Stimulated activated CD4-positive, alpha-beta T cell treated with anti-CD3 and anti-CD28 coated beads, Interleukin-12 subunit alpha, Interleukin-12 subunit beta, amount 100 ng/mL, for 4 hours (primary cell): ENCODE results near the gene SCO2.

ENCODE experiments used
- DNase-seq: peaks from one replicate; pipeline ENCODE4 v3.0.0-alpha.2; 2020

SCO2 gene, protein sequence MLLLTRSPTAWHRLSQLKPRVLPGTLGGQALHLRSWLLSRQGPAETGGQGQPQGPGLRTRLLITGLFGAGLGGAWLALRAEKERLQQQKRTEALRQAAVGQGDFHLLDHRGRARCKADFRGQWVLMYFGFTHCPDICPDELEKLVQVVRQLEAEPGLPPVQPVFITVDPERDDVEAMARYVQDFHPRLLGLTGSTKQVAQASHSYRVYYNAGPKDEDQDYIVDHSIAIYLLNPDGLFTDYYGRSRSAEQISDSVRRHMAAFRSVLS

GRCh38 chr22:50525104-50525857 is at the start of gene SCO2:
Gene SCO2 (minus strand): TSS chr22:50525598. CDS start chr22:50524411, 1,187 bp downstream.
- peak; percentile 99 for DNase-seq

DNA sequence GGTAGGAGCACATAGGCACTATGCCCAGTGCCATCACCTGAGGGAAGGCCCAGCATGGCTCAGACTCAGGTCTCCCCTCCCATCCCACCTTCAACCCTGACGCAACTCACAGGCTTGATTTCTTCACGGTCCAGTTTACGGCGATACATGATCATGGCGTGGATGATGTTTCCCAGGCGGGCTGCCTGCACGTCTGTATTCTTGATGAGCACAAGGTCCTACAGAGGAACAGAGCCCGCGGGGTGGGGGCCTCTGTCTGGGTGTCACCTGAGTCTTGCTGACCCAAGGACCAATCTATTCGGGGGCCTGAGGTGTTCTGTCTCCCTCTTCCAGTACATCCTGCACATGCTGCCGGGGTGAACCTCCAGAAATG is 49.0 kb upstream of the SCO2 start:
- no peak for DNase-seq

- no peak for DNase-seq
Measured at GRCh38 chr22:50573491-50574382, 48.3 kb upstream of the SCO2 start.

DNA sequence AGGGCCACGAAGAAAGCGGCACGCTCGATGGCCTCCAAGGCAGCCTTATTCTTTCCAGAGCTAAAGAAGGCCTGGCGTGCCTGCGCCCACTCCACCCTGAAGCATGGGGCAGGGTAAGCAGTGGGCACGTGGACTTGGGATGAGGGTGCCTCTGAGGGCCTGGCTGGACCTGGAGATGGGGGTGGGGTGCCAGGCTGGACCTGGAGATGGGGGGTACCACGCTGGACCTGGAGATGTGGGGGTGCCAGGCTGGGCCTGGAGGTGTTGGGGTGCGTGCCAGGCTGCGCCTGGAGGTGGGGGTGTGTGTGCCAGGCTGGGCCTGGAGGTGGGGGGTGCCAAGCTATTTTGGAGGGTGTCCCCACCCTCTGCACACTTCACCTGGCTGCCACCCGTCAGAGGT is 47.6 kb upstream of the SCO2 start:
- DNase-seq = no peak

GRCh38 chr22:50571264-50572175 is 46.1 kb upstream of the SCO2 start:
- no peak for DNase-seq

DNA sequence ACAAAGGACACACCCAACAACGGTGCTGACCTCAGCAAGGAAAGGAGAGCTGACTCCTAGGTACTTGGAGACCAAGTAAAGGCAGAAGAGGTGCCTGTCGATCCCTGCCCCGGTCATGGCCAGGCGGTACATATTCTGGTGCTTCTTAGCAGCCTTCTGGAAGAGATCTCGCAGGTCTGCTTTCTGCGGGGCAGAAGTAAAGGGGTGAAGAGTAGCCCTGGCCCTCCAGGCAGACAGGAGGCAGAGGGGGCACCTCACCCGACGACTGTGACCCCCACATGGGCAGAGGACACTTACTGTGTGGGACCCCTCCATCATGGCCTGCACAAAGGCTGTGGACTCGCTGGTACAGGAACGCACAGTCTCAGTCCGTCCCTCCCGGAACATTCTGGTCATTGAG is 45.5 kb upstream of the SCO2 start:
- DNase-seq = no peak

GRCh38 chr22:50569896-50570535 is 44.6 kb upstream of the SCO2 start:
- DNase-seq = no peak

DNA sequence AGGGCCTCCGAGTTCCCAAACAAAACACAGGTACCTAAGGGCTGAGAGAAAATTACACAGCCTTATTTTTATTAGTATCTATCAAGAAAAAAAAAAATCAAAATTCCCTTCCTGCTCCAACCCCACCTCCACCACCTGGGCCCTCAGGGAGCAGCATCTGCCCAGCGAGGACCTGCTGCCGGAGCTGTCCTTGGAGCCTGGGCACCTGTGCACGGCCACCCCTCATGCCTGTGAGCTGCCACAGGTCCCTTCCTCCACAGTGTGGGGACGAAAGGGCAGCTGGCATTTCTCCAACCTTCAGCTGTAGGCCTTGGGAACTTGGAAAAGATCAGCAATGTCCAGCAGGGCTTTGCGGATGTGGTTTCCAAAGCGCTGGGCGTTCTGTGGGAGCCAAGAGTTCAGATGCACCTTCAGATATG is 43.7 kb upstream of the SCO2 start:
- no peak for DNase-seq

- no peak for DNase-seq
Measured at GRCh38 chr22:50568626-50569025, 43.2 kb upstream of the SCO2 start.

DNA sequence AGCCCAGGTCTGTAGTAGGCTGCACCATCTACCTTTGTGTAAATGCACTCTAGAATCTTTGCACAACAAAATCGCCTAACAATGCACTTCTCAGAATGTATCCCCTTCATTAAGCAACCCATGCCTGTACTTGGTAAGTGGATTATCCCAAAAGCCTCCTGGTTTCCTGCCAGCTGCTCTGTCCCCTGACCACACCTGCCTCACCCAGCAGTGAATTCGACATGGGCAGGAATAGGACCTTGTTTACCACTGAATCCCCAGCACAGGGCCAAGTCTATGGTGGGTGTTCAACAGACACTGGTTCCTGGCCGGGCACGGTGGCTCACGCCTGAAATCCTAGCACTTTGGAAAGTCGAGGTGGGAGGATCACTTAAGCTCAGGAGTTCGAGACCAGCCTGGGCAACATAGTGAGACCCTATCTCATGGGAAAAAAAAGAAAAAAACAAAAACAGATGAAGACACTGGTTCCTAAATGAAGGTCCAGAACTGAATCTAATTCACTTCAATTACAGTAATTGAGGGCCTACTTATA is 42.4 kb upstream of the SCO2 start:
- no peak for DNase-seq

DNA sequence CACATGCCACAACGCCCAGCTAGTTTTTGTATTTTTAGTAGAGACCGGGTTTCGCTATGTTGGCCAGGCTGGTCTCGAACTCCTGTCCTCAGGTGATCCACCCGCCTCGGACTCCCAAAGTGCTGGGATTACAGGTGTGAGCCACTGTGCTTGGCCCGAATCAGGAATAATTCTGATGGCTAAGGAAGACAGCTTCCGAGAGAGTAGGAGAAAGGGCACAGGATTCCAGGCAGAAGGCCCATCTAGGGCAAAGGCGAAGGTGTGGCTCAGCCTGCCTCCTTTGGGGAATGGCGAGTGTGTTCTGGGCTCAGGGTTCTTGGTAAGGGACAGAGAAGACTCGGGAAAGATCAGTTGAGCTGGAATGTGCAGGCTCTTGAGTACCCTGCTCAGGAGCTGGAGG is 38.9 kb upstream of the SCO2 start:
- DNase-seq = no peak

GRCh38 chr22:50563413-50564160 is 38.2 kb upstream of the SCO2 start:
- no peak for DNase-seq

DNA sequence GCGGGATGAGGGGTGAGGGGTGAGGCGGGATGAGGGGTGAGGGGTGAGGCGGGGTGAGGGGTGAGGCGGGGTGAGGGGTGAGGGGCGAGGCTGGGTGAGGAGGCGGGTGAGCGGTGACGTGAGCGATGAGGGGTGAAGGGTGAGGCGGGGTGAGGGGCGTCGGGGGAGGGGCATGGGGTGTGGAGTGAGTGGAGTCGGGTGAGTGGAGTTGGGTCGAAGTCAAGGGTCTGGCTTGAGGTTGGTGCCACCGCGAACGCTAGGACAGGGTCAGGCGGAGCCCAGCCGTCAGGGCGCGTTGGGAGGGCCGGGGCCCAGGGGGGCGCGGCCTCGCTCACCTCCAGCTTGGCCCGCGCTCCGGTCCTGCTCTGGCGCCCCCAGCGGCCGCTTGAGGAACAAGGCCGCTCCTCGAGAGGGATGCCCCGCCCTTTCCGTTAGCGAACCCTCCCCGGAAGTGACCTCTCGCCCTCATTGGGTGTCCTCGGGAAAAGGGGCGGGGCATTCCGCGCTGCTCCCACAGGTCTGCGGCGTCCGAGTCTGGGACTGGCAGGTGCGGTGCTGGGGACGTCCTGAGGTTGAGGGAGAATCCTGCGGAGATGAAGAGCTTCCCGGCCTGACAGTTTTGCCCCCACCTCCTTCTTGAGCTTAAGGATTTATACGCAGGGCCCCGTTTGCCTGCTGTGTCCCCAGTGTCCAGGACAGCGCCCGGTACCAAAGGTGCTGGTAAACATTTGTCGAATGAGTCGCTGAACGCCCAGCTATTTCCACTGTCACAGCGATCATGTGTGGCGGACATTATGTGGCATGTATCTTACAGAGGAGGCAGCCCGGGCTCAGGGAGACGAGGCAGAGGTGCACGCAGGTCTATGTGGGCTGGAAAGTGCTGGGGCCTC is 37.4 kb upstream of the SCO2 start, which contains the start of gene SYCE3:
SYCE3 (minus strand) TSS at position 397 of the 890 bp plus-strand sequence. CDS start 6,514 bp downstream, outside the sequence.
- peak; percentile 98 for DNase-seq

- no peak for DNase-seq
Measured at GRCh38 chr22:50561401-50562358, 36.3 kb upstream of the SCO2 start.

- DNase-seq = no peak
Measured at GRCh38 chr22:50560034-50560433, 34.6 kb upstream of the SCO2 start.

GRCh38 chr22:50556703-50557102 is 31.3 kb upstream of the SCO2 start:
- no peak for DNase-seq

DNA sequence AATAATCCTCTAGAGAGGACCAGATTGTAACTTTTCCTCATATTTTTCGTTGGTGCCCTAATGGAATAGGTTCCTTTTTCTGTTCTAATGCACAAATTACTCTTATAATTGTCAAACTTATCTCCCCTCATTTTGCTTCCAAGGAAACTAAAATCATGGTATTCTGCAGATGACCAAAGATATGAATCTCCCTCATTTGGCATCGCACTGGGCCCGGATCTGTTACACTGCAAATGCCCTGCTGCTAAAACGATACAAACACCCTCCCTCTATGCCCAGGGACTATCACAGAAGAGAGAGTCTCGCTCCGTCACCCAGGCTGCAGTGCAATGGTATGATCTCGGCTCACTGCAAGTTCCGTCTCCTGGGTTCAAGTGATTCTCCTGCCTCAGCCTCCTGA is 27.9 kb upstream of the SCO2 start:
- no peak for DNase-seq

- DNase-seq = no peak
Measured at GRCh38 chr22:50551160-50551752, 25.9 kb upstream of the SCO2 start.
